ENCODE results near the gene DPYD.
"Not testable (repeated sequence)": the region's sequence is repeated elsewhere in the genome, so short reads cannot be mapped to it uniquely, and the experiment has no call there.

DPYD gene

DNA sequence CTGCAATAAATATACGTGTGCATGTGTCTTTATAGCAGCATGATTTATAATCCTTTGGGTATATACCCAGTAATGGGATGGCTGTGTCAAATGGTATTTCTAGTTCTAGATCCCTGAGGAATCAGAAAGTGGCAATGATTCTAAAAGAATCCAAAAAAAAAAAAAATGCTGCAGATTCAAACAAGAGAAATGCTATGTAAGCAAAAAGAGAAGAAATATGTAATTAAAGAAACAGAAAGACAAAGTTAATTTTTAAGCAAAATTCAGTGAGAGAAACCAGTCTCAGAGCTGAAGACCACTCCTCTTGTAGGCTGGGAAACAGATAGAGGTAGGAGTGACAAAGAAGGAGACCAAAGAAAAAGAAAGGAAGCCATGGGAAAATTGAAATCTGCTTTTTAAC, 571.0 kb downstream of the DPYD start:
- DNase-seq = not testable (repeated sequence)

DNA sequence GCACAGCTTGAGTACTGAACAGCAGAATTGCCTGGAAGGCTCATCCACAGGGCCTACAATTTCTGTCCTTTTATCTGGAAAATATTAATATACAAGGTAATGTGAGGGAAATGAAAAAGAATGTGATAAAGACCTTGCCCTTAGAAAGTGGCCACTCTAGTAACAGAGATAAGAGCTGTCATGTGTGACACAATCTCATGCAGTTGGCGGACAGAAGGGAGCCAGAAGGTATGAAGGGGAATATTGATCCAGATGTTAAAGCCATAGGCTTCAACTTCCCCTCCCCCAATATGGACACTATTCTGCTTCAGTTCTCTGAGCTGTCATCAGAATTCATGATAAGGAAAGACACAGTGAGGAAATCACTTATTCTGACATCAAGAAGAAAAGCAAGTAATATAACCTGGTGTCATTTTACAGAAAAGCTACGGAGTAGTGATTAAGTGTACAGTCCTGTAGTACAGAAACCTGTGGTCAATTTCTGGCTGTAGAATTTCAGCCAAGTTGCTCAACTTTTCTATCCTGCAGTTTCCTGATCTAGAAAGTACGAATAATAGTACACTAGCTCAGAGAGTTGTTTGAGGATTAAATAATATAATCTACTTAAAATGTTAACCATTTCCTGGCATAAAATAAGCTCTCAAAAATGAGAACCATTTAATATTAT, 572.1 kb downstream of the DPYD start:
- no peak for DNase-seq

DNA sequence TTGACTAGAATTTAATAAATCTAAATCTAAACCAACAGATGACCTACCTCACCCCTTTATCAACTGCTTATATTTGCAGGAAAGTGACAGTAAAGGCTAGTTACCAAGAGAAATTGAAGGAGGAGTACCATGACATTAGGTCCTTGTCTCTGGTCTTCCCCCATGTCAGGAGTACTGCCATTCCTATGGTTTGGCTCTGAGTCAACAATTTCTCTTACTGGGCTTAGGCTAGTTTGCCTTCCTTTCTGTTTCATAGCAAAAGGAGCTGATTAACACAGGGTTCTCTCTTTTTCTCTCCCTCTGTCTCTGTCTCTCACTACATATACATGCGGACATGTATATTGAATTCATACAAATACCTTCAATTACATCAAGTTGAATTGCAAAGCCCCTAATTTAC, 579.9 kb downstream of the DPYD start:
- no peak for DNase-seq

DNA sequence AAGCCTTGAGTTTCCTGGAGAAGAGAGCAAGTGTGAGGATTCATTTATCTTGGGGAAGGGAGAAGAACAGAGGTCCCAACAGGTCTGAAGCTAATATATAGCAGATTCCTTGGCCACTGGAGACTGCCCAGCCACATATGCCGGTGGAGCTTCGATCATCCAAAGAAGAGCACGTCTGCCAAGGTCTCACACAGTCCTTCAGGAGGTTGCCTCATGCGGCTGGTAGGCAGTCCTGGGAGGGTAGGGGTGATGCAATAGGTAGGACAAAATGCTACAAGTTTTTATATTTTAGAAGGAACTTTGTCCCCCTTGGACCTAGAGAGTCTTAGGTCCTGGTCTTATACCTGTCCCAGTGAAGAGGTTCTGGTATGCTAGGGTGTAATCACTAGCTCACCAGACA, 582.5 kb downstream of the DPYD start:
- DNase-seq = no peak

DNA sequence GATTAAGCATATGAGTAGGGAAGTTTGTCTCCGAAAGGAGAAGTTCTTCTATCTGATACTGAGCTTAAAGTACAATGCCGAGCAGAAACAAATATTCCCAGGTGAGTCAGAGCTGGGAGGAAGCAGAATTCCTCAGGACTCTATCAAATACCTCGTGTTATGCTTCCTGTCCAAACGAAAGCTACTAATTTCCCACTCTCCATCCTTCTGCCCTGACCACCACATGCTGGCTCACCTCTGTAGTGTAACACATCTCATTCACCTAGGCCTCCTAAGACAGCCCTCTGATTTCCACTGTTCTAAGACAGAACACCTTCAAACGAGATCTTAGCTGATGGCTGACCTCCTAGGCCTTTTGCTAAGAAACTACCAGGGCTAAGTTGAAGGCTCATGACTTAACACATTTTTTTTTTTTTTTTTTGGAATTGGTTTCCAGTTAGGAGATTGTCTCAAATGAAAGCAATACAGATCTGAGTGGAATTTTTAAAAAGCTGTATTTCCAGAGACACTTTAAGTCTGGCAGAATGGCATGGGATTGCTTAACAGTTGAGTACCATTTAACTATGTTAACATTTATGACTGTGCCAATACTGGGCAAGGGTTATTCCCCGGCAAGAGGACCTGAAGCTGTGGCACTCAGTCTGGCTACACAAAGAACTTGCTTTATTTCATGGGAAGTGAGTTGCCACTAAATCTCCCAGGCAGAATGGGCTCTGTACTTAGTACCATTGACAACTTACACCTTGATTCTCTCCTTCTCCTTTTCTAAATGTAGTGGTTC, 583.4 kb downstream of the DPYD start:
- no peak for DNase-seq

DNA sequence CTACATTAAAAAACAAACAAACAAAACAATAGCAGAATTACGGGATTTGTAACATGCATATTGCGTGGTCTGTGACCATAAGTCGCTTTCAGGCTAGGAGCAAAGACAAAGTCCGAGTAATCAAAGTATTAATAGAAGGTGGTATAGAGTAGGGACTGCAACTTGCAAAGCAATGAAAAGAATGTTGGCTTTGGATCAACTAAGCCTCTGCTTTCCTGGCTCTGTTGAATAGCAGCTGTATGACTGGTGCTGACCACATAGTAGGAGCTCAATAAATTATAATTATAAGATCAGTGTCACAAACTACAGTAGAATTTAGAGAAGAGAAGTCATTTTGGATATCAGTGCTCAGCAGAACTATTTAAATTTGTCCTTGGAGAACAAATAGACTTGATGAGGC, 586.4 kb downstream of the DPYD start:
- DNase-seq = no peak

DNA sequence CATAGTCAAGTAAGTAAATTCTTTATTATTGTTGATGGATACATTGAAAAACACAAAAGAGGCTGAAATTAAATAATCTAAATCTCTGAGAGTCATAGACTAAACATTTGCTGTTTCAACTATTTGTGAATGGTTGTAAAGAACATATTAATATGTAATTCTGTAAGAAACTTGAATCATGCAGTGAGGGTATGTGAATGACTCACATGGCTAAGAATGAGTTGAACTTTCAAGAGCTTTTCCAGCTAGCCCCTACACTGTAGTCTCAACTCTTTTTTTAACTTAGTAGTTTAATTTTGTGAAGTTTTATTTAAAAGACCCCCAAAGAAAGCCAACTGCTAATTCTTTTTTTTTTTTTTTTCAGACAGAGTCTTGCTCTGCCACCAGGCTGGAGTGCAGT, 588.1 kb downstream of the DPYD start:
- no peak for DNase-seq

DNA sequence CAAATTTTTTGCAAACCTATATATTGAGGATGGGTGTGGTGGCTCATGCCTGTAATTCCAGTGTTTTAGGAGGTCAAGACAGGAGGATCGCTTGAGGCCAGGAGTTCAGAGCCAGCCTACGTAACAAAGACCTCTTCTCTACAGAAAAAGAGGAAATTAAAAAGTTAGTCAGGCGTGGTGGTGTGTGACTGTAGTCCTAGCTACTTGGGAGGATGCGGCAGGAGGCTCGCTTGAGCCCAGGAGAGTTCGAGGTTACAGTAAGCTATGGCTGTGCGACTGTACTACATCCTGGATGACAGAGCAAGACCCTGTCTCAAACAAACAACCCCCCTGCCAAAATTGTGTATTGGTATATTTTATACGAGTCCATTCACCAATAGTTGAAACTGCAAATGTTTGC, 589.7 kb downstream of the DPYD start:
- no peak for DNase-seq

DNA sequence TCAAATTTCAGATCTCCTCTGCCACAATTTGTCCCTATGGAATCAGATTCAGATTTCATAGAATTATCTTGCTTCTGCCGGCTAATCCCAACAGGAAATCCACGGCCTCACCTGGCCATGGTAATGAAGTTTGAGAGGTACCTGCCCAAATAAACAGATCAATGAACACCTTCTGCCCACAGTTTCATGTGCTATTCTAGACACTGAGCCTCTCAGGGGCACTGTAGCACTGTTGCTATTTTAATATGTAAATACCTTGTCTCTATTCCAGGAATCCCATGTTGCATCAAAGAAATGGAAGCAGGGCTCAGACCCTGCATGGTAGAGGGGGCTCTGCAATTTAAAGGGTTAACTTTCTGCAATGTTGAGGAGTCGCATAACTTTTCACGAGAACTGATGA, 606.1 kb downstream of the DPYD start:
- DNase-seq = no peak

DNA sequence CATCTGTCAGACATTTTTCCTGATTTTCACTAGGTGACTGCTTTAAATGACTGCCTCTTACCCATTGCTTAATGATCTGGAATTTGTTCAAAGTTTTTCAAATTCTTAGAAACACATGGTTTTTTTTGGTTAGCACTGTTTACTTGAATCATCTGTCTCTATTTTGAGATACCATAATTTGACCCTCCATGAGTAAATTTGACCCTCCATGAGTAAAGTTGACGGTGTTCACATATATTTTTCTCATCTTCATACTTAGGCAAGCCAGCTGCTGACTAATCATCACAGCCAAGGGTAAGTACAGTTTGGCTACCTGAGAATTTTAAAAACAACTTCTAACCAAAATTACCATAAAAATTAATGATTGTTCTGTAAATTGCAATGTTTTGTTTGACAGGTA, 612.7 kb downstream of the DPYD start:
- DNase-seq = no peak

DNA sequence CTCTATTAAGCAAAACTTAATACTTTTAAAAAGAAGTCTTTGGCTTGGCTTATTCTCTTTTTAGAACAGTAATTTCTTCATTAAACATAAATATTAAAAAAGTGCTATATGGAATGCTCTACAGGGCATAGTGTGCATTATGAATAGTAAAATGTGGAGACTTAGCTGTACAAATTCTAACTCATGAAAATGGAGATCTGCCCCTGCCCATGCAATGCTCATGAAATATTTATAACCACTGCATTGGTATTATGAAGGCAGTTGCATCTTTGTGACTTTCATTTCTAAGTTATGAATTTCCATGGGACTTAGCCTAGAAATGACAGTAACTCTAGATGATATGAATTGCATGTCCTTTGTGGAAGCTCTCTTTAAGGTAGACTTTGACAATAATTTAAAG, 613.3 kb downstream of the DPYD start:
- no peak for DNase-seq

DNA sequence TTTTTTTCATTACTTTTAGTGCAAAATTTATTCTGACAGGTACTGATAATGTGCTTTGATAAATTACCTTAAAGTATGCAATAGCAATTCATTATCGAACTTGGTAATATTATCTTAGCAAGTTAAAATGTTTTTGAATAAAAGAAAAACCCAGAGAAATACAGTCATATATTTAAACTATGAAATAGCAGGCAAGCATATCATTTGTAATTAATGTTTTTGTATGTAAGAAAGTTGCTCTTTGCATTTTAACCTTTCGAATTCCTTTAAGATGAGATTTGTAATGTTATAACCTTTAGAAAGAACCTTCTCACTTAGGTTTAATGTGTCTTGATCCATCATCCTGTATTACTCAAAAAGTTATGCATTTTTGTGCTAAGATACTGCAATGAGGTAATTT, 613.7 kb downstream of the DPYD start:
- DNase-seq = no peak

DNA sequence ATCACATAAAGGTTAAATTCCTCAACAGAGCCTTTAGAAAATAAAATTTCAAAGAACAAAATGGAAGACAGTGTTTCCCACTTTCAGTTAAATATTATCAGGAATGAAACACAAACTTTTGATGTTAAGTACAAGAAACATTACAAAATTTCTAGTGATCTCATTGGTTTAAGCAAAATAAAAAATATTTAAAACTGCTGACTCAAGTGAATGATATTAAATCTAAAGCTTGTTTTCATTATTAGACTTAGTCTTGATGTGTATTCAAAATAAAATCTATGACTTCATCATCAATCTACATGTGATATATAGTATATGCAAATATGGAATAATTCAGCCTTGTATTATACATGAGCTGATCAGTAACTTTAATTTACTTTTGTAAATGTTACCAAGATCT, 614.3 kb downstream of the DPYD start:
- DNase-seq = no peak

DNA sequence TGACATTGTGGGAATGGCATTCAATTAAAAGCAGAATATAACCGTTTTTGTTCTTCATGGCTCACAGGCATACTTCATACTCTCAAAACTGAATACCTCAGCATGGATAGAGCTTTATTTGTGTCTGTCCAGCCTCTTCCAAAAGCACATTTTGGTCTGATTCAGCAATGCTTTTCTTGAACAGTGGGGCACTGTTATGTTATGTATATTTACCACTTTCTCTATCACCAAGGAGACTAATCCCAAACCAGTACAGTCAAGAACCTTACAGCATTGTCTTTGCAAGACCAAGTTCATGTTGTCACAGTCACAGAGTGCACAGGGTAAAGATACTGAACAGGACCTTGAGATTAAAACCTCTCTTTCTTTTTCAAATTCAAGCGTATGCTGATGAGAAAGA, 616.5 kb downstream of the DPYD start:
- no peak for DNase-seq

DNA sequence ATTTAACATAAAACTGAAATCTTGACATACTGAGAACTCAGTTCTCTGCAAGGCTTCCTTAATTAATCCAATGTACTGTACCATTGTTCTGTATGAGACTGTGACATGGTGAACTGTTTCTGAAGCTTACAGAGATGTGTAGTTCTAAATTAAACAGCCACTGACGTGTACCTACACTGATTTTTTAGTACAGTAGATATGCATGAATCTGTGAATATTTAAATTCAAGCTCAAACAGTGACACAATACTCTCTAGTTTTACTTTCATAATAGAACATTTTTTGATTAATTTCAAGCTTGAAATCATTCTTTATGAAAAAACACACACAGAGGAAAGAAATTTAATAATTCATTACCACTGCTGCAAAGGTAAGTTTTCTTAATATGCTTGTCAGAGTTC, 621.9 kb downstream of the DPYD start:
- DNase-seq = no peak

DNA sequence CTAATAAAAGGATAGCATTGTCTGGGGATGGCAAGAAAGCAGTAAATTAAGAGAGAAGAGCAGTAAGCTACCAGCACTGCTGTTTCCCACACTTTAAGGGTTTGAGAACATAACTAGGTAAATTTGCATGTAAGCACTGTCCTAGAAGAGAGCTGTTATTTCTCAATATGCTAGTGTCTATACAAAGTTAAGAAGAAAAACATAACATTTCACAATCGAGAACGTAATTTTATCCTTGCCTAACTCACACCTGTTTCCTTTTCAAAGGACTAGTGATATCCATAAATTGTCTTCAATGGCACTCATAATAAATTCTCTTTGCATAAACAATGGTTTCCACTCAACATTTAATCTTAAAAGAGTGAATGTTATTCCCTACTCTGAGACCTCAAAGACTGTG, 623.2 kb downstream of the DPYD start:
- no peak for DNase-seq

DNA sequence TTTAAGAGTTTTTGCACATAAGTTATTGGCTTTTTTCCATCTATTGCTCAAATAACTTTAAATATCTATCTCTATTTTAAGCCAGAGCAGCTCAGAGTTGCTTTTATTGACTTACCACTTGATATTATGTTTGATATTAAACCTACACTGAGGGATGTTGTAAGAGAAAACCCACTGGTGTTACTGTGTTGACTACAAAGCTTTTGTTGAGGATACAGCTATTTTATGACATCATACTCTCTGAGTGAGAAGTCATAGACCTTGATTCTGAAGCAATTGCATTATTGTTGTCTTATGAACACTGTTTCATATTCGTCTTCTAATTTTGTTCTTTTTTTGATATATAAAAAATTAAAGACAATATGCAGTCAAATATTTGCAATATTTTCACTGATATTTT, 638.9 kb downstream of the DPYD start:
- no peak for DNase-seq

DNA sequence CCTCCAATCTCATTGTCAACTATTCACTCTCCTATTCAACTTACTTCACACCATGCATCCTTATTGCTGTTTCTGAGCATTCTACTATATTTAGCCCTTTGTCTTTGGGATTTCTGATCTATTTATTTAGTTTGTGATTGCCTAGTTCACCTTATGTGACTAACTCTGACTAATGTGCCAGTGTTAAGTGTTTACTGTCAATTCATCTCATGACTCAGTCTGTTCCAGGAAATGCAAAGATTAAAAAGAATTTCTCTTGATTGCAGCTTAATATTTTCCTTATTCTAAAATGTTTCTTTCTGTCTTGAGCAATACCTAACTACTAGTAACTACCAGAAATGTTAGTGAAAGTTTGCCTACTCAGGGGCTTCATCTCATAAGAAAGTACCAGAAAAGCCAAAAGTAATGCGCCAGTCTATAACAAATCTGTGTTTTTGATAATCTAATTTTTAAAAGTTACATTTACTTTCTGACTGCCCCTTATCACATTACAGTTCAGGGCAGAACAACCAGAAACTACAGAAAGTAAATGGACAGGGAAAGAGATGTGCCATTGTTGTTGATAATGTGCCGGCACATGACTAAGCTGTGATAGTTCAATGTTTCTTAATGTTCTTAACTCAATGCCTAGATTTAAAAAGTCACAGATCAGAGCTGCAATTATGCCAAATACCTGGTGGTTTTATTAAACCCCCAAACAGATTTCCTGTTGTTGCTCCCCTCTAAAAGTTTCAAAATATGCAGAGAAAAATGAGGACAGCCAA, 642.8 kb downstream of the DPYD start:
- no peak for DNase-seq

DNA sequence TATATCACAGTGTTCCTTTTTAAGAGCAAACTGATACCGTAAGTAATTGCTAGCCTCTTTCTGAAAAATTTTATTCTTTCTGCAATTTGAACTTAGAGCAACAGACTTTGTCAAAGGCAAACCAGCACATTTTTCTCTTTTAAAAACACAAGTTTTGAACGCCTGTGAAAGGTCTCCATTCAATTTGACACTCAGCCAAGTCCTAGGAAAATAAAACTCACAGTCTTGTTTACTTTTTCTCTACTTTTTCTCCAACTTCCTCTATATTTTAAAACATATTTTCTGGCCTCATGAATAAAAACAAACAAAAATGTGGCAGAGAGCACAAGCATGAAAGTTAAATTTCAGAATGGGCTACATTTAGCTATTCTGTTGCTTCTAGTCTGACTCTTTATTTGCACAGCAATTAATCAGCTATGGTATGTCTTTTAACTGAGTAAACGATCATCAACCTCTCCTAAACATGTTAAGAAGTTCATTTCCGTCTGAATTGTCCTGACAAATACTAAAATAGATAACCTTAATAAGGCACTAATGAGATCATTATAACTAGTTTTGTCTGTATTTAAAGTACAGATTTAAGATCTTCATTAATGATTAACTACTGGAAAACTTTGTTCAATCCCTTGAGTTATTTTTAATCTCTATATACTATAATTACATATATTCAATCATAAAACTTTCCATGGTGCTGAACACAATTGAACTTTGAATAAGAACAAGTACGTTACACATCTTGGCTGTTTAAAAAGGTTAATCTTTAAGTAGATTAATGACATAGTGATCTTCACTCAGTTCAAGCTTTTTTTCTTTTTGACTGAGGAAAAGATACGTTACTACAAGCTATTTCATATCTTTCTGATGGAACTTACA, 648.7 kb downstream of the DPYD start:
- DNase-seq = no peak

DNA sequence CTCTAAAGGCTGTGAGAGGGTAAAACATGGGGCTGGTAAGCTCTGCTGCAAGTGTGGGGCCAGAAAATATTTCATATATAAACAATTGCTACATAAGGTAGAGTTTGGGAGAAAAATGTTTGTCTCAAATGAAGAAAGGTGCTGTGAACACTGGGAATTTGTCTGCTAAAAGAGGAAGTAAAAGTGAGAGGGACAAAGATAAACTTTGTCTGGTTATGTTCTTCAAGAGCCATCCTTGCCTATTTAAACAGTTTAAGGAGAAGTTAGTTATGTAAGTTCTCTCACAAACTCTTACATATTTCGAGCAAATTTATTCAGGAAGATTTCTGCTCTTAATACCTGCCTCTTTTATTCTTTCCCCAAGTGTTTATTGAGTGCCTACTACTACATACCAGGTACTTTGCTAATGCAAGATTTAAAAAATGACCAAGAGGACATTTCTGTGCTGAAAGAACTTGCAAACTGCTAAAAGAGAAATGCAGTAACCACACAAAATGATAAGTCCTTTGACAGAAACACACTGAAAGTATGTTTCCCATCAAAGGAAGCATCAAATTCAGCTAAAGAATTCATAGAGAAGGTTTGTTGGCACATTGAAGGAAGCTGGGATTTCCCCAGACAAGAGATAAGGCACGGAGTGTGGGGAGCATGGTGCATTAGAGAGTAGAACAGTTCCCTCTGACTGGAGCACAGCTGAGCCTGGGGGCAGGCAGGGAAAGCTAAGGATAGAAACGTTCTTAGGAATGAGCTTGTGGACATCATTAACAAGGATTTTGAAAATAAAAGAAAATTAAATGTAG, 650.1 kb downstream of the DPYD start:
- no peak for DNase-seq

DNA sequence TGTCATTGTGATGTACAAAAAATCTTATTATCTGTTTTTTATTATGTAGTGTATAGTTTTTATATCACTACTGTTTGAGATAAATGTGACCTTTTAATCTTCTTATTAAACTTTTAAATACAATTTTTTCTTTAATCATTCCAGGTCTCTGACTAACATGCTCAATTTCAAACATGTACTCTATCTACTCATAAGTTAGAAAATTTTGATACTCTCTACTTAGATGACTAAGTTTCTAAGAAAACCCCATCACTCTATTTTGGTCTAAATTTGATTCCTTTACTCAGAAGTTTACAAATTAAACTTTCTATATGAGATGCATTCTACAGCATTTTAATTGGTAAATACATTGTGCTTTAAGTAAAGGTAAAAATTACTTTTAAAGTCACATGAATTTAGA, 655.2 kb downstream of the DPYD start:
- DNase-seq = no peak

DNA sequence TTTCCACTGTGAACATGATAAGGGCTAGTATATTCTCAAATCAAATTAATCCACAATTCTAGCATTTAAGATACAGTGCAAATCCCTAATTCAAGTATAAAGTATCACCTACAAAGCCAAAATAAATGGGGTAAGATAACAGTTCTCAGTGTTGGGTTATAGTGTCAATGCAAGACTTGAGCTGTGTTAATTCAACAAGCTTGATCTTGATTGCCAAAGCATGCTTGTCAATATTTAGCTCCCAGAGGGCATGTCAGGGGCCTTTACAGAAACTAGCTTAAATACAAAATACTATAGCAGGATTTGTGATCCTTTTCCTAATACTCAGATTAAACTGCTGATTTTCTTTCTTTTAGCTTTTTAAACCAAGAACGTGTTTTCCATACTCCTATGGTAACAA, 658.0 kb downstream of the DPYD start:
- DNase-seq = no peak
